Measurements from ENCODE around the gene PRR12. TPM values are rescaled to one million over a fixed set of nuclear protein-coding genes. Genes with fewer than 3 reads are reported as not detected.

The PRR12 gene, protein sequence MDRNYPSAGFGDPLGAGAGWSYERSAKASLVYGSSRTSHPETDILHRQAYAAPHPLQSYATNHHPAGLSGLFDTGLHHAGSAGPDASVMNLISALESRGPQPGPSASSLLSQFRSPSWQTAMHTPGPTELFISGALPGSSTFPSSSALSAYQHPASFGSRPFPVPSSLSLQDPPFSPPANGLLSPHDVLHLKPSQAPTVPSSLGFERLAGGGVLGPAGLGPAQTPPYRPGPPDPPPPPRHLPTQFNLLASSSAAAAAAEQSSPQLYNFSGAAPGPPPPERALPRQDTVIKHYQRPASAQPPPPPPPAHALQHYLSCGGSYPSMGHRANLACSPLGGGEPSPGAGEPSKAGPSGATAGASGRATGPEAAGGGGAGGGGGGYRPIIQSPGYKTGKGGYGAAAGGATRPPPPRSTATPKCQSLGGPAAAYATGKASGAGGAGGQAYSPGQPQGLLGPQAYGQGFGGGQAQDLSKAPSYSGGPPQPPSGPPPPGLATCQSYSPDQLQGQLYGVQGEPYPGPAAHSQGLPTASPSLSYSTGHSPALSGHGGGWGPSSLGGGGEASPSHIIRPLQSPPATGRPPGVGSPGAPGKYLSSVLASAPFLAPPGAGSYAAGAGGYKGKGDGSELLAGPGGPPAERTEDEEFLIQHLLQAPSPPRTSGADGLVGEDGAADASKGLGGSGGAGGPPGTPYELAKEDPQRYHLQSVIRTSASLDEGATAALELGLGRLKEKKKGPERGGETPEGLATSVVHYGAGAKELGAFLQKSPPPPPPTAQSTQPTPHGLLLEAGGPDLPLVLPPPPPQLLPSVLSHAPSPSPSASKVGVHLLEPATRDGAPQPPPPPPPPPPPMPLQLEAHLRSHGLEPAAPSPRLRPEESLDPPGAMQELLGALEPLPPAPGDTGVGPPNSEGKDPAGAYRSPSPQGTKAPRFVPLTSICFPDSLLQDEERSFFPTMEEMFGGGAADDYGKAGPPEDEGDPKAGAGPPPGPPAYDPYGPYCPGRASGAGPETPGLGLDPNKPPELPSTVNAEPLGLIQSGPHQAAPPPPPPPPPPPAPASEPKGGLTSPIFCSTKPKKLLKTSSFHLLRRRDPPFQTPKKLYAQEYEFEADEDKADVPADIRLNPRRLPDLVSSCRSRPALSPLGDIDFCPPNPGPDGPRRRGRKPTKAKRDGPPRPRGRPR (N-terminal part only)
- total RNA-seq (ENCODE audit: low replicate concordance) = 1.1 and 1.2 TPM in 2 replicates

DNA sequence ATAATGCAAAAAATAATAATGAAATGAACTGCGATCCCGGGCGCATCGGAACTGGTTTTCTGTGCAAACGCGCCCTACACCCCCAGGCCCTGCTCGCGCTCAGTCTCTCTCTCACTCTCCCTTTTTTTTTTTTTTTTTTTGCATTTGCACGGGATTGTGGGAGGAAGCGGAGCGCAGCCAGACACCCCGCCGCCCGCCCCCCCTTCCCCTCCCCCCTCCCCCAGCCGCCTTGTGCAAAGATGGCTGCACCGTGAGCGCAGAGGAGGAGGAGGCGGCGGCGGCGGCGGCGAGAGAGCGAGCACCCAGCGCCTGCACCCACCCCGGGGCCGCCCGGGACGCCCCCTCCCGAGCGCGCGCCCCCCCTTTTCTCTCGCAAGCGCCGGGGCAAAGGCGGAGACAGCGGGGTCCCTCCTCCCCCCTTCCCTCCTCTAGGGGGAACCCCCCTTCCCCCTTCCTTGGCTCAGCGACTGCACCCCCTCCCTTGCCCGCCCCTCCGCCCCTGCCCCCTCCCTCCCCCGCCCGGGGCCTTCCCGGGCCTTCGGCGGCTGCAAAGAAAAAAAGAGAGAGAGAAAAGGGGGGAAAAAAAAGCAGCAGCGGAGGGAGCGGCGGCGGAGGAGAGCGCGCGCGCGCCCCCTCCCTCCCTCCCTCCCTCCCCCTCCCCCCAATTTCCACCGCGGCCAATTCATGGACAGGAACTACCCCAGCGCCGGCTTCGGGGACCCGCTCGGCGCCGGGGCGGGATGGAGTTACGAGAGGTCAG is at the start of gene PRR12:
TSS of gene PRR12 (plus strand) at position 212 of the 760 bp plus-strand sequence. CDS start at position 685, 473 bp downstream.

DNA sequence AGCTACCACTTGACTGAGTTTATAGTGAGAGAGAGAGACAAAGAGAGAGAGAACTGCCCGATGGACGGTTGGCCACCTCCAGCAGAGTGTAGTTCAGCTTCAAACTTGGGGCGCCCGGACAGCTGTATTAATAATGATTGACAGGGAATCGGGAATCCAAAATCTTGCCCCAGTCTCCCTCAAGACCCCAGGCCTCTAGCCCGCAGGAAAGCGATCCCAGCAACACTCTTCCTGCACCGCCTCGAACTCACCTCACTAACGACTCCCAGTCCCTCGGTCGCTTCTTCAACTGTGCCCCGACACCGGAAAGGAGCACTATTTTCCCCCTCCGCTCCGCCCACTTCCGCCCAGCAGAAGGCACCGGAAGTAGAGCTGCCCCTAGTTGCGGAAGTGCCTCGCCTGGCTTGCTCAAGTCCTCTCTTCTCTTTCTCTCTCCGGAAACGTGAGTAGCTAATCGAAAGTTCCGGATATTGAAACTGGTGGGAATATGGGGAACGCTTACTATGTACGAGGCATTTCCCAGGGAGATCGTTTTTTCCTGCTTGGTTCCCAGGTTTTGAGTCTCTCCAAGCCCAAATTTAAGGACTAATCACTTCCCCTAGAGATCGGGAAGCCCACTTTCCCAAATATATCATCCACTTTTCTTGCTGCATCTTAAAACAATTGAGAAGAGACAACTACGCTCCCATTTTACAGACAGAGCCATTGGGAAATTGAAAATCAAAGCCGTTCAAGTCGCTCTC is 10.5 kb upstream of the PRR12 start, which contains the start of gene NOSIP:
TSS of gene NOSIP (minus strand) at position 293 of the 743 bp plus-strand sequence. CDS start 19,865 bp downstream, outside the sequence.

DNA sequence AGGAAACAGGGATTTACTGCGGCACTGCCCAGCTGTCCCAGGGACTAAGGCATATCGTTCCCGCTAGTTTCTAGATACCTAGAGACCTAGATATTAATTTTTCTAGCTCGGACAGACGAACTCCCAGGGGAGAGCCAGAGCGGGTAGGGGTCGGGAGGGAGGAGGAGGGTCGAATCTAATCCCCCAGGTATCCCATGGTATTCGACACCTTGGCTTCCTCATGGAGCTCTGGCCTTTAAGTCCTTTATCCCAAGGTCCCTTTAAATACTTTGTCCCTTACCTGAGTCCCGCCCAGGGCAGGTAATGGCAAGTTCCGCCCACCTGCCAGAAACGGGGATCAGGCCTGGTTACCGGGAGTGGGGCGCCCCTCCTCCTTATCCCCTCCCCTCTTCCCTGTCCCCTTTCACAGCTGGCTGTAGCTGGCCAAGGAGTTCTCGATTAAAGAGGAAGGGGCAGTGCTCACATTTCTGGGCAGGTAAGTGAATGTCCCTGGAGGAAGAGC is 9.9 kb upstream of the PRR12 start, which contains the start of gene PRRG2:
TSS of gene PRRG2 (plus strand) at position 310 of the 502 bp plus-strand sequence. CDS start 1,904 bp downstream, outside the sequence.

DNA sequence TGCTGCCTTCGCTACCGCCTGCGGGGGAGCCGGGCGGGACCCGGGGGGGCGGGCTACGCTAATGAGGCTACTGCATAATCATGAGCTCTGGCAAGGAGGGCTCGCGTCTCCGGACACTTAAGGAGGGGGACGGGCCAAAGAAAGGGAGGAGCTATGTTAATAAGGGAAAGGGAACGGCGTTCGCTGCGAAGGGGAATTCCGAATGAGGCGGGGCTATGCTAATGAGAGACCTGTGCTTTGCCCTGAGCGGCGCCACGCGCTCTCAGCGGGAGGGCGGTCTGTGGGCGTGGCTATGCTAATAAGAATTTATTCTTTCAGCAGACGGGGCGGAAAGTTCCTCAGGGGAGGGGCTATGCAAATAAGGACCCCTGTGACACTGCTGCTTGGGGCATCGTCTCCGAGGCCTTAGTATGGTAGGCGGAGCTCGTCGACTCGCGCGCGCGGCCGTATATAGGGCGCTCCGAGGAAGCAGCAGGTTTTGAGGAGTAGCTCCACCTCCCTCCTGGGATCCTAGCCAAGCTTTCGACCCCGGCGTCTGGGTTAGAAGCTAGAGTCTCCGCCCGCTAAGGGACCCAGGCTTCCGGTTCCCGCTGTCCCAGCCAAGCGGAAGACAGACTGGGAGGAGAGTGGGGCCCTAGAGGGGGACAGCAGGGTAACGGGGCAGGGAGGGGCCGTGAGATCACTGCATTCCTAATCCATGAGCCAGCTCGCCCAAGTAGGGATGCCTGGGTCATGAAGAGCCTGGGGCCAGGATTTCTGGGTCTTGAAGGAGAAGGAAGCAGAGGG is 49.3 kb downstream of the PRR12 start, which contains the start of gene RRAS:
TSS of gene RRAS (minus strand) at position 31 of the 786 bp plus-strand sequence. CDS start 45 bp downstream, outside the sequence.

DNA sequence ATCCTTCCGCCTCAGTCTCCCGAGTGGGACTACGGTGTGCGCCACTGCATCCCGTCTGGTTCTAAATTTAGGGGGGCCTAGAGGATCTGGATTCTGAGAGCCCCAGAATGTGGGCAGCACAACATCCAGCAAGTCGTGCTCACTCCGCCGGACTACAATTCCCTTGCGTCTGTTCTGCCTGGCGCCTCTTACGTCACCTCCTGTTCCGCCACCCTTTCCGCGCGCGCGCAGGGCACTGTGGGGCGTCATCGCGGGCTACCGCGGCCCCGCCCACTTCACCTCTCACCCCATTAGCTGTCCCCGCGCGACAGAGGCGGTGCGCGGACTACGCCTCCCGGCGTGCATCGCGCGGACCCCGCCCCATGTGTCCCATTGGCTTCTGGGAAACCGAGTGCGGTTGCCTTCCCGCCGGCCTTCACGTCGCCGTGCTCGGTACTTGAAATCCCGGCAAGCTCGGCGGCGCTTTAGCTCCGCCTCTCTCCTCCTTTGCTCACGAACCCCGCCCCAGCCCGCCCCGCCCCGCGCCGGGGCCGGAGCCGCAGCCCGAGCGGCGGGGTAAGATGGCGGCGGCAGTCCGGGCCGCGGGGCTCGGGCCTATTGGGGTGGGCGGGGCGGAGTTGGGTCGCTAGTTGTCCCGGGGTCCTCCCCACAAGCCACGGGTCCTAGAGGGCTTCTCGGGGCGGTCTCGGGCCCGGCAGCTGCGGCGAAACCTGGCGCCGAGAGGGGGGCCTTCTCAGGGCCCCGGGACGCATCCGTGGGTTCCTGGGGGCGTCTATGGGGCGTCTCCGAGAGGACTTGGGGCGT is 50.9 kb downstream of the PRR12 start, which contains the start of gene SCAF1:
TSS of gene SCAF1 (plus strand) at position 522 of the 804 bp plus-strand sequence. CDS start 2,818 bp downstream, outside the sequence.

DNA sequence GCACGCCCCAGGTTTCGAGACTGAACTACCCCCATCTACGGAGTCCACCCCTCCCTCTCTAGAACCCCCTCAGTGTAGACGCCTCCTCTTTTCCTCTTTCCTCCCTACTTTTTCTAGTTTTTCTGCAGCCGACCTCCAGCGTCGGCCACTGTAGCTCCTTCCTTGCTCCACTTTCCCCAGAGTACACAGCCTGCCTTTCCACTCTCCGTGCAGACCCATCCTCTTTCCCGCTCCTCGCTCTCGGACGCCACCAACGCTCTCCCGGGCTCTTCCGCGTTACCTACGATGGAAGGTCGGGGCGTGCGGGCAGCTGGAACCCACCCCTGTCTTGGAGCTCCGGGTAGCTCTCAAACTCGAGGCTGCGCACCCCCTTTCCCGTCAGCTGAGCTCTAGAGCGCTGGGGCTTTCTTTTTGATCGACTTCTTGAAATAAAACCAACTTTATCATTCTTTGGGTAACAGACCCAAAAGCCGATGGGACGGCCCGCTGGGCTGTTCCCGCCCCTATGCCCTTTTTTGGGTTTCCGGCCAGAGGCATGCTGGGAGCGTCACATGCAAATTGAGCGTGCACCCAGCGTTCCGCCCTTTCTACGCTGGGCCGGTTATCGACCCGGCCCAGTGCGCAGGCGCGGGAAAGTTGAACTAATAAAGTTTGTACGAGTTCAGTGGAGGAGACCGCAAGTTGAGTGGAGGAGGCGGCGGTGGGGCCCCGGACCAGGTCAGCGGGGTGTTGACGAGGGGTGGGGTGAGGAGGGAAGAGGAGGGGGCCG is 74.6 kb downstream of the PRR12 start, which contains the start of the genes BCL2L12 and IRF3:
TSS of gene BCL2L12 (plus strand) at position 583 of the 769 bp plus-strand sequence. CDS start 760 bp downstream, outside the sequence.
TSS of gene IRF3 (minus strand) at position 507 of the 769 bp plus-strand sequence. CDS start 1,019 bp downstream, outside the sequence.

Other genes with a start within 250 kb of the PRR12 start
- 6.4 and 31.6 TPM in 2 replicates for gene TEAD2, start 228.8 kb upstream of the PRR12 start, total RNA-seq (ENCODE audit: low replicate concordance)
- gene DKKL1, start 227.3 kb upstream of the PRR12 start, total RNA-seq (ENCODE audit: low replicate concordance) = 0.23 TPM in 1 of 2 replicates, not detected in the other
- not detected in 2 replicates for gene KASH5, start 202.9 kb upstream of the PRR12 start, total RNA-seq (ENCODE audit: low replicate concordance)
- not detected in 2 replicates for gene PTH2, start 167.7 kb upstream of the PRR12 start, total RNA-seq (ENCODE audit: low replicate concordance)
- not detected in 2 replicates for gene GFY, start 165.8 kb upstream of the PRR12 start, total RNA-seq (ENCODE audit: low replicate concordance)
- gene SLC17A7, start 149.7 kb upstream of the PRR12 start, total RNA-seq (ENCODE audit: low replicate concordance) = 0.08 and 0.12 TPM in 2 replicates
- 115 and 116 TPM in 2 replicates for gene PIH1D1, start 139.4 kb upstream of the PRR12 start, total RNA-seq (ENCODE audit: low replicate concordance)
- gene ALDH16A1, start 138.0 kb upstream of the PRR12 start, total RNA-seq (ENCODE audit: low replicate concordance) = 19.8 and 32.2 TPM in 2 replicates
- 1.9 and 3.0 TPM in 2 replicates for gene FLT3LG, start 117.0 kb upstream of the PRR12 start, total RNA-seq (ENCODE audit: low replicate concordance)
- gene RPL13A, start 103.6 kb upstream of the PRR12 start, total RNA-seq (ENCODE audit: low replicate concordance) = 2,421 and 3,942 TPM in 2 replicates
- gene RPS11, start 94.7 kb upstream of the PRR12 start, total RNA-seq (ENCODE audit: low replicate concordance) = 3,953 and 4,004 TPM in 2 replicates
- gene FCGRT, start 78.5 kb upstream of the PRR12 start, total RNA-seq (ENCODE audit: low replicate concordance) = 42.0 and 49.7 TPM in 2 replicates
- gene RCN3, start 63.2 kb upstream of the PRR12 start, total RNA-seq (ENCODE audit: low replicate concordance) = 288 and 330 TPM in 2 replicates
- 95.9 and 120 TPM in 2 replicates for gene NOSIP, start 10.6 kb upstream of the PRR12 start, total RNA-seq (ENCODE audit: low replicate concordance)
- gene PRRG2, start 9.9 kb upstream of the PRR12 start, total RNA-seq (ENCODE audit: low replicate concordance) = 0.12 and 0.83 TPM in 2 replicates
- gene RRAS, start 49.0 kb downstream of the PRR12 start, total RNA-seq (ENCODE audit: low replicate concordance) = 53.2 and 59.3 TPM in 2 replicates
- 5.1 and 9.2 TPM in 2 replicates for gene SCAF1, start 51.0 kb downstream of the PRR12 start, total RNA-seq (ENCODE audit: low replicate concordance)
- 48.9 and 55.8 TPM in 2 replicates for gene IRF3, start 74.7 kb downstream of the PRR12 start, total RNA-seq (ENCODE audit: low replicate concordance)
- gene BCL2L12, start 74.8 kb downstream of the PRR12 start, total RNA-seq (ENCODE audit: low replicate concordance) = 2.2 and 3.0 TPM in 2 replicates
- 531 and 544 TPM in 2 replicates for gene PRMT1, start 86.1 kb downstream of the PRR12 start, total RNA-seq (ENCODE audit: low replicate concordance)
- gene ADM5, start 98.4 kb downstream of the PRR12 start, total RNA-seq (ENCODE audit: low replicate concordance) = 0.15 and 0.59 TPM in 2 replicates
- gene CPT1C, start 99.9 kb downstream of the PRR12 start, total RNA-seq (ENCODE audit: low replicate concordance) = 11.7 and 21.6 TPM in 2 replicates
- 0.08 and 3.3 TPM in 2 replicates for gene TSKS, start 172.1 kb downstream of the PRR12 start, total RNA-seq (ENCODE audit: low replicate concordance)
- 82.6 and 113 TPM in 2 replicates for gene AP2A1, start 175.8 kb downstream of the PRR12 start, total RNA-seq (ENCODE audit: low replicate concordance)
- gene FUZ, start 222.1 kb downstream of the PRR12 start, total RNA-seq (ENCODE audit: low replicate concordance) = 19.3 and 21.6 TPM in 2 replicates
- 13.0 and 14.7 TPM in 2 replicates for gene MED25, start 227.1 kb downstream of the PRR12 start, total RNA-seq (ENCODE audit: low replicate concordance)

Data from smooth muscle cell of the coronary artery (primary cell).